ENCODE data around the gene MELK. TPM values are rescaled to one million over a fixed set of nuclear protein-coding genes. Genes with fewer than 3 reads are reported as not detected.
A peak's percentile ranks its signal among the peaks of the same experiment; 100 is the strongest.
"Not testable (repeated sequence)": the region's sequence is repeated elsewhere in the genome, so short reads cannot be mapped to it uniquely, and the experiment has no call there.

Gene MELK
- total RNA-seq (ENCODE audit: insufficient read depth, low replicate concordance), result 12.0 TPM

GRCh38 chr9:36572515-36573418 lies at the start of gene MELK:
TSS of gene MELK (plus strand) at chr9:36572895. CDS start at chr9:36581682, 8,787 bp downstream.
- peak; percentile 78 for DNase-seq (ENCODE audit: low spot score)

DNA sequence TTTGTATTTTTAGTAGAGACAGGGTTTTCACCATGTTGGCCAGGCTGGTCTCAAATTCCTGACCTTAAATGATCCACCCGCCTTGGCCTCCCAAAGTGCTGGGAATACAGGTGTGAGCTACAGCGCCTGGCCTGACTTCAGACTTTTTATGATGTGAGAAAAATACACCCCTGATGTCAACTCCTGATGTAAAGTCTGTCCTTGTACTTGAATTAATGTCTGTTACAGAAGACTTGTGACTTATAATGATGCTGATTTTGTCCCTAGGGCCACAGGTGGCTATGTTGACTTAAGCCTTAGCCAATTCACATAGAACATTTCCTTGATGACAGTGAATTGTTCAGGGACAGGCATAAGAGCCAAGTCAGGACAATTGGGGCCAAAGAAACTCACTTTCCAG lies 42.5 kb upstream of the MELK start:
- no peak for DNase-seq (ENCODE audit: low spot score)

DNA sequence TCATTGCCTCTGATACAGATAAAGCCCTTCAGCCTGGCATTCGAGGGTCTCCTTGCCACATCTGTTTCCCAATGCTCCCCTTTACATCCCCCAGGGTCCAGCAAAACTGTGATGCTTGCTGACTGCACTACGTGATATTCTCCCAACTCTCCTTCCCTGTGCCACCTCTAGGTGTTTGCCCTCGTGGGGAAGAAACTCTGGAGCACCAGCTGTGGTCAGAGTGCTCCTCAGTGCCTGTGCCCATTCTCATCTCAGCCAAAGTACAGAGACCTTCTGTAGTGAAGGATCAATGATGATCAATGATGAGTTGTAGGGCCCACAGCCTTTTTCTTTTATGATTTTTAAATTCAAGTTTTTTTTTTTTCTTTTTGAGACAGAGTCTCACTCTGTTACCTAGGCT lies 40.3 kb upstream of the MELK start:
- no peak for DNase-seq (ENCODE audit: low spot score)

DNA sequence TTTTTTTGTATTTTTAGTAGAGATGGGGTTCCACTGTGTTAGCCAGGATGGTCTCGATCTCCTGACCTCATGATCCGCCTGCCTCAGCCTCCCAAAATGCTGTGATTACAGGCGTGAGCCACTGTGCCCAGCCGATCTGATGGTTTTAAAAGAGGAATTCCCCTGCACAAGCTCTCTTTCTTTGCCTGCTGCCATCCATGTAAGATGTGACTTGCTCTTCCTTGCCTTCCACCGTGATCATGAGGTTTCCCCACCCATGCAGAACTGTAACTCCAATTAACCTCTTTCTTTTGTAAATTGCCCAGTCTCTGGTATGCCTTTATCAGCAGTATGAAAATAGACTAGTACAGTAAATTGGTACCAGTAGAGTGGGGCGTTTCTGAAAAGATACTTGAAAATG lies 39.0 kb upstream of the MELK start:
- not testable (repeated sequence) for DNase-seq (ENCODE audit: low spot score)

- DNase-seq (ENCODE audit: low spot score), result no peak
These were observed 37.6 kb upstream of the MELK start for GRCh38 chr9:36535107-36535506.

DNA sequence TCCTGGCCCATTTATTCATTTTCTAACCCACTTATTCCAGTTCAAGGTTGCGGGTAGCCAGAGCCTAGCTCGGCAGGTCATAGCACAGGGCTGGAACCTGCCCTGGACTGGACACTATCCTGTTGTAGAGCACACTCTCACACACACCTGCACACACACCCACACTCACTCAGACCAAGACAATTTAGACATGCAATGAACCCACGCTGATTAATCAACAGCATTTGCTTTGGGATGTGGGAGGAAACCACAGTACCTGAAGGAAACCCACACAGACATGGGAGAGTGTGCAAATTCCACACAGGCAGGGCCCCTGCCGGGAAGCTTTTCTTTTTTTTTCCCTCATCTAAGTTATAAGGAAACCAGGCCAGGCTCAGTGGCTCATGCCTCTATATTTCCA lies 34.8 kb upstream of the MELK start:
- no peak for DNase-seq (ENCODE audit: low spot score)

GRCh38 chr9:36542355-36542754 lies 30.3 kb upstream of the MELK start:
- no peak for DNase-seq (ENCODE audit: low spot score)

DNA sequence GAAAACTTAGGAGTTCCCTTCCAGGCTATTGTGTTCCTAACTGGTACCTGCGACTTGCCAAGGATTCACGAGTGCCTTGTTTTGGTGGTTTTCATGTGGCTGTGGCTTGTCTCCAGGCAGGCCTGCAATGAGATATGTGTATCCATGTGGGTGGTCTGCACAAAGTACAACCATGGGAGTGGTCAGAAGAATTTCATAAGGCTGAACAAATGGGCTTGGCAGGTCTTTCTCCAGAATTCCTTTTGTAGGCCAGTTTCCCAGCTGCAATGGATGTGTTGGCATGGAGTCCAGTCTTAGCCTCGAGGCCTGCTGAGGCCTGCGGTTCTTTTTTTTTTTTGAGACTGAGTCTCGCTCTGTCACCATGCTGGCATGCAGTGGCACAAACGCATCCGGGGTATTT lies 28.8 kb upstream of the MELK start:
- DNase-seq (ENCODE audit: low spot score), result no peak

DNA sequence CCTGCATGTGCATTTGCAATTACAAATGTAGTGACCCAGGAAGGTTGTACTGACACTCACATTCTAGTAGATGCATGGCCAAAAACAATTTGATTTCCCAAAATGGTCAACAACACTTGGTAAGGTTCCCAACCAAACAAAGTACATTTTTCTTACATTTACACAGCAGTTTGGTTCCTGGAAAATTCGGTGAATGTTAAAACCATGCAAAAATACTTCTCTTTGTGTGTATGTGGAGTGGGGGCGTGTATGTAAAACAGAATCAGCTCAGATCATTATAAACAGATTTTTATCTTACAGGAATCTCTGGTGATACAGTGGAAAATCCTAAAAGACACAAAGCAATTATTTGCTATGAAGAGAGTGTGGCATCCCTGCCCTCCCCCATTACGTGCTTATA lies 25.1 kb upstream of the MELK start:
- DNase-seq (ENCODE audit: low spot score), result no peak

DNA sequence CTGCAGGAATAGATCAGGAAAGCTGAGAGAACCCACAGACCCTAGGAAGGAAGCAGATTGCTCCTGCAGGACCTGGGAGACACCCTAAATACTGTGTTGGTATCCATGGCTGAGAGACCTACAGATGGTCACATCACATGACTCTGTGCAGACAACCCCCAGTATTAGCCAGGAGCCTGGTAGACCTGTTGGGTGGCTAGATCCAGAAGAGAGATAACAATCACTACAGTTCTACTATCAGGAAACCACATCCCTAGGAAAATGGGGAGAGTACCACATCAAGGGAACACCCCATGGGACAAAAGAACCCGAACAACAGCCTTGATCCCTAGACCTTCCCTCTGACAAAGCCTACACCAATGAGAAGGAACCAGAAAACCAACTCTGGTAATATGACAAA lies 24.2 kb upstream of the MELK start:
- DNase-seq (ENCODE audit: low spot score), result no peak

DNA sequence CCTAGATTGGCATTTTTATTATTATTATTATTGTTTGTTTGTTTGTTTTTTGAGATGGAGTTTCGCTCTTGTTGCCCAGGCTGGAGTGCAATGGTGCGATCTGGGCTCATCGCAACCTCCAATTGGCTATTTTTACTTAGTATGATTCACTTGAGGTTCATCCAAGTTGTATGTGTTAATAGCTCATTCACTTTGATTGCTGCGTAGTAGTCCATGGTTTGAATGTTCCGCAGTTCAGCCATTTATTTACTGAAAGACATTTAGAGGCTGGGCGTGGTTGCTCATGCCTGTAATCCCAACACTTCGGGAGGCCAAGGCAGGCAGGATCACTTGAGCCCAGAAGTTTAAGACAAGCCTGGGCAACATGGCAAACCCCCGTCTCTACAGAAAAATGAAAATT lies 22.6 kb upstream of the MELK start:
- no peak for DNase-seq (ENCODE audit: low spot score)

- not testable (repeated sequence) for DNase-seq (ENCODE audit: low spot score)
These were observed 22.0 kb upstream of the MELK start for GRCh38 chr9:36550631-36551098.

- no peak for DNase-seq (ENCODE audit: low spot score)
These were observed 21.6 kb upstream of the MELK start for GRCh38 chr9:36551129-36551528.

DNA sequence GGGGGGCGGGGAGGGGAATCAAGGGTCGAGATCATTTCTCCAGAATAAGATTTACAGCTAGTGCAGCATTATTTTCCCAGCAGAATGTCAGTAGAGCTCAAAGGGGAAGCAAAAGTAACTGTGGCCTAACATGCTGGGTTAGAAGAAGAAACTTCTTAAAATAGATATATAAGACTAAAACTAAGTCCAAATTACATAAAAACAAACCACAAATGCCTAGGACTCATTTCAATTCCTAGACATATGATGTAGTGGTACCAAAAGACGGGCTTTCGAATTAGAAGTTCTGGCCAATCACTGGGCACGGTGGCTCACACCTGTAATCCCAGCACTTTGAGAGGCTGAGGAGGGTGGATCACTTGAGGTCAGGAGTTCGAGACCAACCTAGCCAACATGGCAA lies 20.8 kb upstream of the MELK start:
- no peak for DNase-seq (ENCODE audit: low spot score)

- DNase-seq (ENCODE audit: low spot score), result no peak
These were observed 13.5 kb upstream of the MELK start for GRCh38 chr9:36559036-36559695.

- DNase-seq (ENCODE audit: low spot score), result no peak
These were observed 11.9 kb upstream of the MELK start for GRCh38 chr9:36560771-36561170.

- DNase-seq (ENCODE audit: low spot score), result not testable (repeated sequence)
These were observed 9.9 kb upstream of the MELK start for GRCh38 chr9:36562801-36563200.

DNA sequence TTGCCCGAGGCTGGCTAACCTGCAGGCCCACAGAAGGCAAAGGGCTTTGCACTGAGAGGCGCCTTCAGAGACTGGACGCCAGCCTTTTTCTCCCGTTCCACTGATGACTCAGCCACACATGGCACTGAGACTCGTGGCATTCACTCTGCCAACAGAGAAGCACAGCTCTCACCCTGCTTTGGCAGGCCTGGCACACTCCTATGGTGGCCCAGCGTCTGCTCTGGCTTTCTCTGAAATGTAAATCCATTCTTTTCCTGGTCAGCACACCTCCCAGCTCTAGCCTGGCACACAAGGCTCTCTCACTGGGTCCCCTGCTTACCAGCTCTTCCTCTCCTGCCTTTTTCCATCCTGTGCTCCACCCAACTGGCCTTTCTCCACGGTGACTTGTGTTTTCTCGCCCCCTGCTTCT lies 5.9 kb upstream of the MELK start:
- DNase-seq (ENCODE audit: low spot score), result peak; percentile 8

GRCh38 chr9:36568681-36569080 lies 4.0 kb upstream of the MELK start:
- not testable (repeated sequence) for DNase-seq (ENCODE audit: low spot score)

DNA sequence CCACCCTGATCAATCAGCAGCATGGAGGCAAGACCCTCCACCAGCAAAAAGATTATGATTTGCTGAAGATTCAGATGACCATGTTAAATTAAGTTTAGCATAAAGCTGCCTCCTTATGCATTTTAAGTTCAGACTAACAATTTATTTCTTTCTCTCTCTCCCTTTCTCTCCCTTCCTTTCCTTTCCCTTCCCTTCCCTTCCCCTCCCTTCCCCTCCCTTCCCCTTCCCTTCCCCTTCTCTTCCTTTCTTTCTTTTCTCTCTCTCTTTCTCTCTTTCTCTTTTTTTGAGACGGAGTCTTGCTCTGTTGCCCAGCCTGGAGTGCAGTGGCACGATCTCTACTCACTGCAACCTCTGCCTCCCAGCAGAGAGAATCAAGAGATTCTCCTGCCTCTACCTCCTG lies 1.4 kb upstream of the MELK start:
- no peak for DNase-seq (ENCODE audit: low spot score)

GRCh38 chr9:36574045-36574444 lies 1.4 kb downstream of the MELK start:
- DNase-seq (ENCODE audit: low spot score), result not testable (repeated sequence)

DNA sequence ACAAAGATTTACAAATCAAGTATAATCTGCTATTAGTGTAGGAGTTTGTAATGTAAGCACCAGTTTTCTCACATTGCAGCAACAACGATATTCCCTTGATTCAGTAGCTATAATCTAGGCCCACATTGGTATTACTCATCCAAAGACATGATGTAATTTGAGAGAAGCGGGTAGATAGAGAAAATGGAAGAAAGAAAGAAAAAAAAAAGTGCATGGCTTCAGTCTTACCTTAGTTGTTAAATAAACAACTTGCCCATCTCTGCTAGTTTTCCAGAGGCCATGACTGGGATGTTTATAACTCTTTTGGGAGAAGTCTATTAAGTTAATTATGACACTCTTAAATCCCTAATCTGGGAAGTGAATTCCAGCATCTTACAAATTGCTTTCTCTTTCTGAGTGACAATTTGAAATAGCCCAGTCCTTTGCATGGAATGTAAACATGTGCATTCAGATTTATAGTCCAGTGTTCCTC lies 2.8 kb downstream of the MELK start:
- no peak for DNase-seq (ENCODE audit: low spot score)

DNA sequence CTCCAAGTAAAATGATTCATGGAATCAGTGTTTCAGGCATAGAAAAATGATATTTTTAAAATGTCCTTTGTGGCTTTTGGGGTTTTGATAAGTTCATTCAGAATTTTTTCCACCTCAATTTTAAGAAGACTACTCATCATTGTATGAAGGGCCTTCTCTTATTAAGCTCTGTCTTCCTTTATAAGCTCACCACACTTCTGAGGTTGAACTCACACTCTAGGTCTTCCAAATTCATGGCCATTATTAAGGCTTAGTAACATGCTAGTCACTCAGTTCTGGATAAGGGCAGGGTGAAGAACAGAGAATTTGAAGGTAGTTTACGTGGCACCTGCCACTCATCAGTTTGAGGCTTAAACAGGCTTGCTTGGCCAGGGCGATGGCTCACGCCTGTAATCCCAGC lies 4.2 kb downstream of the MELK start:
- DNase-seq (ENCODE audit: low spot score), result no peak
